Nucleus accumbens (tissue), 56 donors: ENCODE measurements around the gene GPR26.

Experiments
- DNase-seq, 56 donors: peaks; one replicate each; lab custom pipeline; 2025; lab: John Stamatoyannopoulos, UW

The GPR26 gene

DNA sequence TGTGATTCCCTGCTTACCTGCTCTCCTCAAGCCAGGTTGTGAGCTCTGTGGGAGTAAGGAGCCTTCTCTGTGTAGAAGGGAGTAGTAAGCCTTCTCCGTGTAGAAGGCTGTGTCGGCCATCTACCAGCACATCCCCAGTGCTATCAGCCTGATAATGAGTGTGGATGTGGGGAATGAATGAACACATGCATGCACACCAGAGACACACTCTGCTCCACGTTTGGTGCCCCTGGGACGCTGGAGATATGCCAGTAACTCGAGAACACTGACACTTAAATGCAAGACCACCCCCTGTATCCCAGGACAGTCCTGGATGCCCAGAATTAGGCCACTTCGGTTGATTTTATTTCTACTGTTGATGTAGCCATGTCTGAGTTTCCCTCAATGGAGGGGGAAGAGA is 21.1 kb upstream of the GPR26 start:
- DNase-seq, result no peak

DNA sequence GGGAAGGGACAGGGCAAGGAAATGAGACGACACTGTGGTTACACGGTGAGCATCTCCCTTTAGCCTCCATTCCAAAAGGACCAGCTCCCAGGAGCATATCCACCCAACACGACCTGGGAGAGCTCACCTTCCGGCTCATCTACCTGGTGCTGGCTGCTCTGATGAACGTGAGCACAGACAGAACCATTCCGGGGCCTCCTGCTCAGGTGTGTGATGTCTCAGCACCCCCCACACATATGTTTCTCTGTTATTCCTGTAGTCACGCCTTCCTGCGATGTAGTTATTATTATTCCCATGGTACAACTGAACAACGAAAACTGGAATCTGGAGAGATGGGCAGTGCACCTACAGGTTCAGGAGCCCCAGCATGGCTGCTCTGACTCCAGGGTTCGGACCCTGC is 20.5 kb upstream of the GPR26 start:
- no peak for DNase-seq

DNA sequence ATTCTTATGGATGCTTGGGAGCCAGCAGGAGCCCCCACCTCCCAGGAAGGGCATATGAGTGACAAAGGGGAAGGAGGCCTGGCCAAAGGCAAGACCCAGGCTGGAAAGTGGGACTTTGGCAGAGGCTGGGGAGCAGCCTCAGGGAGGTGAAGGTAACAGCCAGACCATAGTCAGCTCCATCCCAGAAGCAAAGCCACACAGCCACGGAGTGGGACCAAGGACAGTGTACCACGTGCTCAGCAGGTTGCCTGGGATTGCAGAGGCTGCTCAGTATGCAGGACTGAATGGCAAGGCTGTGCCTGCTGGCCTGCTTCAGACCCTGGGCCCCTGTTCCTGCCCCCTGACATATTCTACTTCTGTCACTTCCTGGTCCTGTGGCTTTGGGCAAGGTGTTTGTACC is 17.6 kb upstream of the GPR26 start:
- no peak for DNase-seq

DNA sequence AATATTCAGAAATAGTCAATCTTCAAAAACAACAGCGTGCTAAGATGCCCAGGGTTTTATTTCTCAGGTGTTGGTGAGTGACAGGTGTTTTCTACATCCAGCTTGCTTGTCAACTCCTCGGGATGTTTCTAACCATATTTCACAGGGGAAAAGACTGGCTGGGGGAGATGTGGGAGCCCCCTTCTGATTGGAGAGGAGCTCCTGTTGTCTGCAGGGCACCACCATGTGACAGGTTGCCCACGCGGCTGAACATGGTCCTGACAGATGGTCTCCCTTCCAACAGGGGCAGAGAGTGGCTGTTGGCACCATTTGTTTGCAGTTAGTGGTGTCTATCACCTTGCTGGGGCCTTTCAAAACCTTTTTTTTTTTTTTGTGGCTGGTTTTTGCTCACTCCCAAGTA is 16.5 kb upstream of the GPR26 start:
- DNase-seq, result no peak

DNA sequence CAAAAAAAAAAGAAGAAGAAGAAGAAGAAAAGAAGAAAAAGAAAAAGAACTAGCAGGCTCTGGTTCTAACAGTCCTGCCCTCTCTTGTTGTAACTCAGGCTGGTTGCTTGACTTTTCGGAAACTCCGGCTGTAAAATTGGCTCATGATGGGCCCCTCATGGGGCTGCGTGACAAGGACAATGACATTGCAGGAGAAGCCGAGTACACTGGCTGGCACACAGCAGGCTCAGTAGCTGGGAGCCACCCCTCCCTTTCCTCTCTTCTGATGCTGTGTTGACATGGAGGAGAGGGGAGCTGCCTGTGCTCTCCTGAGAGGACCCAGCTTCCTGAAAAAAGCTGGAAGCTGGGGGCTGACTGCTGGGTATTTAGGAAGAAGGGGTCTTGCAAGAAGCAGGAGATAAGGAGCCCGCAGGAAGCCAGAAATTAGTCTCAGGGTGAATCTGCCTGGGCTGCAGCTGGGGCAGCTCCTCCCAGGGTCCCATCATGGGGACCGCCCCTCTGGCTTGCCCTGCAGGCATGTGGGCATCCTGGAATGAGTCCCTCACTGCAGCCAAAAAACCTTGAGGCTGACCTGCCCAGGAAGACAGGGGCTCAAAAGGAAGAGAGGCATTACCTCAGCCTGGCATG is 14.6 kb upstream of the GPR26 start:
- no peak for DNase-seq

DNA sequence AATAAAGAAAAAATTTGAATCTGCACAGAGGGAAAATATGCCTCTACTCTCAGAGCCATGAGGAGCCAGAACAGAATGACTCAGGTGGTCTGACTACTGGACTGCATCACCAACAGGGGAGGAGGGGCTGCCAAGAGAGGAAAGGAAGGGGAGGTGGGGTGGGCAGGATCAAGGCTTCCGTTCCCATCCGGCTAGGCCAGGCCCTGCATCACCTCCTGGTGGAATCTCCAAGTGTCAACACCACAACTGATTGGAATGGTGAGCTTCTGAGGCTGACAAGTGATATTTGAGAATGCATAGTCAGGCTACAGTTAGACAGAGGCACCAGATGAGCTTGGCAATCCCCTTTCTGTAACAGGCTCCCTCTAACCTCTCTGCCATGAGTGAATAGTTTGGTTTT is 10.4 kb upstream of the GPR26 start:
- no peak for DNase-seq

DNA sequence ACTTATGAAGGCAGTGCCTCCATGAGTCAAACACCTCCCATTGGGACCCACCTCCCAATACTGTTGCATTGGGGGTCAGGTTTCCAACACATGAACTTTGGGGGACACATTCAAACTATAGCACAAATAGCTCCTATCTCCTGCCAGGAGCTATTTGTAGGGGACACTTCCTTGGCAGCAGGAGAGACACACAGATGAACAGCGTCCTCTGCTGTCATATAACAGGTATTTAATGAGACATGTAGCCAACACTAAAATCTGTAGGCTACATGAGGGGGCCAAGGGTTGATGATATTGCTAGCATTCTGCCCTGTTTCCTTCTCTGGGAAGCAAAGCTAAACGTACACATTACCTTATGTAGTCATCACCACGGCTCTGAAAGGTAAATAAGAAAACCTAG is 2.6 kb upstream of the GPR26 start:
- no peak for DNase-seq

DNA sequence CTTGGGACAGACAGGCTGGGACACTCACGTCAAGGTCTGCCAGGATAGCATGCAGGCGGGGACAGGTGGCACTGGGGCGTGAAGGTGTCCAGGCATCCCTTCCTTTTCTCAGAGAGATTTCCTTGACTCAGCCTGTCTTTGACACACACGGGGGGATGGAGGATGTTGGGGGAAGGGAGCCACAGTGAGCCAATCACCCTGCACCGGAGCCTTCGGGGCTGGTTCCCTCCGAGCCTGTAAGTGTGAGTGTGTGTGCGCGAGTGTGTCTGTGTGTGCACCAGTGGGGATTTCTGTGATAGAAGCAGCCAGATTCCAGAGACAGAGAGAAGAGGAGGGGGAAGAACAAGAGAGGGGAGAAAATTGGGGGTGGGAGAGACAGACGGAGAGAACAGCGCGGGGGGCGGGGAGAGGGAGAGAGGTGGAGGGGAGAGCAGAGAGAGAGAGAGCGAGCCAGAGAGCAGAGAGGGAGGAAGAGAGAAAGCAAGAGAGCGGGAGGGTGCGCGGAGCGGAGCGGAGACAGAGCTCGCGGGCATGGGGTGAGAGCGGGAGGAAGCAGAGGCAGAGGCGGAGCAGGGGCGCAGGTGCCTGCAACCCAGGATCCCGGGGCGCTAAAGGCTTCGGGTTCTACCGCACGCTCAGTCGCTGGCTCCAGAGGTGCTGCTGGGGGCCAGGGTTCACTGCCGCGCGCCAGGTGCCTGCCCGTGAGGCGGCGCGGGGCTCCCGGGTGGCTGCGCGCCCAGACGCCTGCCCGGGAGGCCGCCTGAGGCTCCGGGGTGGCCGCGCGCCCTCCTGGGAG is 466 bp upstream of the GPR26 start:
- peak in 1 of 56 donors; percentile 14 for DNase-seq

DNA sequence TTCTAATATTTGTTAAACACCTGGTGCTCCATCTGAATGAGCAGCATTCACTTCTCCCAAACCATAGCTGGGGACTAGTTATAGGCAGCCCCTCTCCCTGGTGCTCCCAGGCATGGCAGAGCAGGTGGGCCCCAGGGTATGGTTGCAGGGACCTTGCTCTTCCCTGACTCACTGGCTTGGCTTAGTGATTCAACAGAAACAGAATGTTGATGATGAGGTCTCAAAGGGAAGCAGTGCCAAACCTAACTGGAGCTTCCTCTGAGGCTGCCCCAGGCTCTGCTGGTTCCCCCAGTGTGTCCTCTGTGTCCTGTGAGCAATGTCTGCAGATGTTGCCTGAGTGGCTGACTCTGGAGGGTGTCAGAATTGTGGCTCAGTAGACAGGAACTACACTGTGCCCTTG is 3.7 kb downstream of the GPR26 start:
- DNase-seq, result no peak

DNA sequence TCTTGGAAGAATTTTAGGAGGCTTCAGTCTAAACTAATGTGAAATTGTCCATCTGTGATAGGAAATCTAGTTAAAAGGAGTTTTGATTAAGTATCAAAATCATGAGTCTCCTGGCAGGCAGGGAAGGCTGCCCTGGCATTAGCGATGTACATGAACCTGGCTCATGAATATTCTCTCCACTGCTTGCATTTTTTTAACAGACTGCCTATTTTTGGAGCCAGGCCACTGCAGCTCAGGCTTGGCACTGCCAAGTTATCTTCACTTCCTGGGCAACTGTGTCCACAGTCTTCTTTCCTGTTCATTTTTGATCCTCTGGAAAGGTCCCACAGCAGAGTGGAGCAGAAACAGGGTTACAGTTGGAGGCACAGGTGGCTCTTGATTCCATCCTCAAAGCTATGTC is 7.0 kb downstream of the GPR26 start:
- no peak for DNase-seq

DNA sequence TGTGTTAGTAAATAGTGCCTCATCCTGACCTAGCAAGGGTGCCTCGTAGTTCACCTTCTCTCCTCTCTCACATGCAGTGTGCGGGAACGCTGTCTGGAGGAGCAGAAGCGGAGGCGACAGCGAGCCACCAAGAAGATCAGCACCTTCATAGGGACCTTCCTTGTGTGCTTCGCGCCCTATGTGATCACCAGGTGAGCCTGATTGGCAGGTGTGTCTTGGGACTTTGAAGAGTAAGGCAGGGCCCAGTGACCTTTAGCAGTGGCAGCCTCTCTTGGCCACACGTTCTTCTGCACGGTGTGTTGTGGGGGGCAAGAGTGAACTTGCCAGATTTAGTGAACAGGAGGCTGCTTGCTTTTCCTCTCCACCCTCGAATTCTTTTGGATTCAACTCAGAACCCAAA is 8.6 kb downstream of the GPR26 start:
- DNase-seq, result no peak

DNA sequence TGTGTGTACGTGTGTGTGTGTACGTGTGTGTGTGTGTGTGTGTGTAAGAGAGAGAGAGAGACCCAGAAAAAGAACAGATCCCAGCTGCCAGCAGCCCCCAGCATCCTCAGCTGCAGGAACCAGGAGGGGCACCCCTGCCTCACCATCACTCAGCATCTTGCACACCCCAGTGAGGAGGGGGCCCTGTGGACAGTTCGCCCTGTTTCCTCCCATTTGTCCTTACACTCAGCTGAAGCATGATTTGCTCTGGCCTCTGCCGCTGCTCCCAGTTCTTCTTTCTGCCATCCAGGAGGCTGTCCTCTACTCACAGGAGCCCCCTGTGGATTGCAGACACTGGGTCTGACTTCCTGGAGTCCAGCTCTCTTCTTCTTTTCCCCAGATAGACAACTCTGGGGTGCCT is 9.7 kb downstream of the GPR26 start:
- no peak for DNase-seq

DNA sequence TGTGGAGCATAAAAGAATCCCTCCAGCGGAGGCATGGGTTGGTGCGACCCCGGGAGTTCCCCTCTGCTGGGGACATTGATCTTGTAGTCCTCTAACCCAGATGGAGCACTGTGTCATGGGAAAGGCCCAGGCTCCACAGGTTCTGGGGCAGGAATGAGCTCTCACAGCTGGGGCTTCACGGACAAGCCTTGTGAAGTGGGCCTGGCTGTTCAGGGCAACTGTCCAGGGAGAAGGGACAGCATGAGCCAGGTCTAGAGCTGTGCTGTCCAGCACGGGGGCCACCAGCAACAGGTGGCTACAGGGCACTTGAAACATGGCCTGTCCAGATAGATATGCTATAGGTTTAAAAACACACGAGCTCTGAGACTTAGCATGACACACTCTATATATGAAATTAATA is 11.4 kb downstream of the GPR26 start:
- no peak for DNase-seq

DNA sequence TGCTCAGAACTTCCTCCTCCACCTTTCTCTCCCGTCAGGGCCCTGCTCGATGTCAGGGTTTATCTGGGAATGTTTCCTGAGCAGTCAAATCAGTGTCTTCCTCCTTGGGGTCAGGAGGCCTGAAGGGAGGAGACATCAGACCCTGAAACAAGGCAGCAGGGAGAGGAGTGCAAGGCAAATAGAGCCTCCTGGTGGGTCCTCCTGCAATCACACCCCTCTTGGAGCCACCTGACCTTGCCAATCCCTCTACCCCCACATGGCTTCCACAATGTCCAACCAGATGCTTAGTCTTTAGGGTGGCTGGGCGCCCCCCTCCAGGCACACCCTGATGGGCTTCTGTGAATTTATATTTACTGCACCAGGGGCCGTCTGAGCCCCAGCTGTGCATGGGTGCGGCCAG is 12.2 kb downstream of the GPR26 start:
- DNase-seq, result no peak

DNA sequence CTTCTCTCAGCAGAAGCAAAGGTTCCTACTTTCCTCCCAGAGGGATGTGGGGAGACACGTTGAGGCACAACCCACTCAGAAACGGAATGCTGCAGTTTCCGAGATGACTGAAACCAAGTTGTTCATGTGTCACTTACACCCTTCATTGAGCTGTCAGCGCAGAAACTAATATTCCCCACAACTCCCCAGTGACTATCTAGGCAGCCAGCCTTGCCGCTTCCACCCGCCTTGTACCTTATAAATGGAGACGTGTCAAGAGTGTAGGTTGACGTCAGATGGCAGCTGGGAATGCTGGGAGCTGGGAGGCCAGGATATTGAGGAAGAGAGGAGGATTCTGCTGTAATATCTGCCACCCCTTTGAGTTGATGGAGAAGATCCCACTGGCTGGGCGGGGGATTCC is 15.1 kb downstream of the GPR26 start:
- DNase-seq, result no peak

DNA sequence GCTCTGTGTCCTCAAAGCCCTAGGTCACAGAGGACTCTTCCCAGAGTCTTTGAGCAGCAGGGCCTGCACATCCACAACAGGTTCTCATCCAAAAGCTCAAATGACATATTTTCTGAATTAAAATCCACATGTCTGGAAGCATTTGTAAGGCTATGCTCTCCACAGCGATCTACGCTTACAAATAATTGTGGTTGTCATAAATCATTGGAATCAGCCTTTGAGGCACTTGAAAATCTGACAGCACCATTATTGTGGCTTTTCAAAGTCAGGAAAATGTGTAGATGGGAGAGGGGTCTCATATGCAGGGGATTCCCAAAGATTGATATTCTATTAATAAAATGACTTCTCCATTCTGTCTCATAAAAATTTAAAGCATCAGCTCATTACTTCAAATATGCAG is 16.3 kb downstream of the GPR26 start:
- no peak for DNase-seq

DNA sequence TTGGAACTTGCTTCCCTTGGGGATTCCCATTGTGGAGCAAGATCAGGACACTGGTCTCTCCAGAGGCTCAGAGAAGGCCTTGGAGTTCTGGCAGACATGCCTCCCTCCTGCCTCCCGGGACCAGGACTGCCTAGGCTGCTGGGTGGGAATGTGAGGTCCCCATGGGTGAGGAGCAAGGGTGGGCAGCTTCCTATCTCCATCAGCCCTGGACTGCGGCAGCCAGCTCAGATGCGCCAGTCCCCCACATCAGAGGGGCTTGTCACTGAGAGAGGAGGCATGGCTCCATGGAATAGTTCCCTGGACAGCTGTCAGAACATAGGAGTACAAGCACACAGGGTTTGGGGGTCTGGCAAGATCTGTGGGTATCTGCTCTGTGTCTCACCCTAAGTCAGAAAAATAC is 17.3 kb downstream of the GPR26 start:
- DNase-seq, result no peak

DNA sequence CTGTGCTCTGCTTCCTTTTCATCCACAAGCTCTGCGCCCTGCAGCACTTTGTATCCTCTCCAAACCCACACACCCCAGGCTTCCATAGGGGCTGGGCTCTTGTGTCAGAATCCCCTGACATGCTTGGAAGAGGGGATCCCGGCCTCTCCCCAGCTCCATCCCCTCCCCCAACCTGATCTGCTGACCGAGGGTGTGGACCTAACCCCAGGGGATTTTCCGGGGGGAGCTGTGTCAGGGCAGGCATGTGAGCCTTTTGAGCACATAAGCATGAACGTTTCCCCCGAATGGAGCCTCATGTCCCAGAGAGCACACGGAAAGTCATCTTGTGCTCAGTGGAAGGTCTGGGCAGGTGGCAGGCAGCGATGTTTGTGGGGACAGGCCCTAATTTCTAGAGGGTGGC is 17.7 kb downstream of the GPR26 start:
- no peak for DNase-seq

DNA sequence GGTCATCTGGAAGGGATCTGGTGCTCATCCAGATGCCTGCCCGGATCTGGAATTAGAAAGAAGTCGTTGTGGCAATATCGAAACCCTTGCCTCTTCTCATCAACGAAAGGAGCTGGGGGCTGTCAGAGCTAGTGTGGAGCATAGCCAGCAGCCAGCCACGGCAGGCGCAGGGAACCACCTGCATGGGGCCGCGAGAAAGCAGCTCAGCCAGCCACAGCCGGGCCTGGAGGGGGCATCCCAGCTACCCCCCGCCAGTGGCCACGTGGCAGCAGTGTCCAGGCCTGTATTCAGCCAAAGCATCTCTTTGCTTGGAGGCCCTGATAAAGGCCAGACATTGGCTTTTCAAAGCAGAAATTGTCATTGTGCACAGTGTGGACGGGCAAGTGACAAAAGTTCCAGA is 19.1 kb downstream of the GPR26 start:
- no peak for DNase-seq

DNA sequence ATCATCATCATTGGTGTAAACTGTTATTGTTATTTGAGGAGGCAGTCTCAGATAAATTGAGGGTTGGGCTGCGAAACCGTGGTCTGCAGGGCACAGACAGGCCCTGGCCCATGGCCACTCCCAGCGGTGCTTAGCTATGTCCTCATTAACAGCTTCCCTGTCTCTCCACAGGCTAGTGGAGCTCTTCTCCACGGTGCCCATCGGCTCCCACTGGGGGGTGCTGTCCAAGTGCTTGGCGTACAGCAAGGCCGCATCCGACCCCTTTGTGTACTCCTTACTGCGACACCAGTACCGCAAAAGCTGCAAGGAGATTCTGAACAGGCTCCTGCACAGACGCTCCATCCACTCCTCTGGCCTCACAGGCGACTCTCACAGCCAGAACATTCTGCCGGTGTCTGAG is 21.6 kb downstream of the GPR26 start:
- no peak for DNase-seq

DNA sequence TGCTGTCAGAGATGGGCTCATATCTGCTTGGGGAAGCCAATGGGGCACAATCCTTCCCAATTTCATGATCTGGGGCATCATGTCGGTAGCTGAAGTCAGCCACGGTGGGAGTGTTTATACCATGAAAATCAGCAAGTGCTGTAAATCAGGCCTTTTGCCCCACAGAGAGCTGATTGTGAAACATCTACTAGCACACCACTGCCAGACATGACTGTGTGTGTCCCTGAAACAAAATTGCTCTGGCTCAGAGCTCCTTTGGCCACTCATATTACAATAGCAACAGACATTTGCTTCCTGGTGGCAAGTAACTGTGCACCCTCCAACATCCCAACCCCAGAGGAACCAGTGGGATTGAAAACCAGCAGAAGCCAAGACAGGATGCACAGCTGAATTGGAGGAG is 23.7 kb downstream of the GPR26 start:
- DNase-seq, result no peak

DNA sequence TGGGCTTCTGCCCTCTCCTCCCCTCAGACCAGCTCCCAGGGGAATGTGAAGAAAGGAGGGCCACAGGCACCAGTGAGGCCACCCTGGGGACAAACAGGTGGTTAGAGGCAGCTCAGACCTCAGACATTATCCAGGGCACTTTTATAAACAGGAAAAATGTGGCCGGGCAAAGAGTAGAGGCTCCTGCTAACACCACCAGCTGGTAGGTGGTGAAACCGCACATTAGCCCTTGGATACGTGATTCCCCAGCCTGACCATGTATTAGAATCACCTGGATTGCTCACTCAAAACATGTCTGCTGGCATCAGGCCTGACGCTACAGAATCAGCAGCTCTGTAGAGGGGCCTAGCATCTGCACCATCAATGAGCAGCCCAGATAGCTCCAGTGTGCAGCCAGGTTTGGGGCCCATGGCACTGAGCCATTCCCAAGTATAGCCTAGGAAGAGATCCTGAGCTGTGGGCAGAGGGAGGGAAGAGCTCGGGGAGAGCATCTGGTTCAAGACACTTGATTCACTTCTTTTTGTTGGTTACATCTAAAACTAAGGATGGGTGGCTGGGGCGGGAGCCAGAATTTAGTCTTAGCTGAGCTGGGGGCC is 37.1 kb downstream of the GPR26 start:
- no peak for DNase-seq
